GM12801 (cell line): ENCODE data around the gene PKP4.

Experiments
- CTCF ChIP-seq: IDR thresholded peaks from one replicate; pipeline ENCODE4 v1.5.1; 2011; ENCODE audit warnings: control low read depth; ENCODE audit not compliant: insufficient read length; ENCODE audit errors: extremely low read depth

Gene PKP4

GRCh38 chr2:158505448-158505934 is 48.7 kb downstream of the PKP4 start:
- no peak for TF ChIP-seq CTCF

- no peak for TF ChIP-seq CTCF
Measured at GRCh38 chr2:158507141-158507540, 50.4 kb downstream of the PKP4 start.

GRCh38 chr2:158507679-158508078 is 50.9 kb downstream of the PKP4 start:
- no peak for TF ChIP-seq CTCF

- TF ChIP-seq CTCF, result no peak
Measured at GRCh38 chr2:158509928-158510797, 53.4 kb downstream of the PKP4 start.

- TF ChIP-seq CTCF, result no peak
Measured at GRCh38 chr2:158510887-158511286, 54.1 kb downstream of the PKP4 start.

- TF ChIP-seq CTCF, result no peak
Measured at GRCh38 chr2:158511706-158512105, 55.0 kb downstream of the PKP4 start.

GRCh38 chr2:158512323-158512722 is 55.6 kb downstream of the PKP4 start:
- TF ChIP-seq CTCF, result no peak
